GM19193 (cell line): ENCODE measurements around the gene RALB.
A peak's percentile ranks its signal among the peaks of the same experiment; 100 is the strongest.

Source experiments
- POLR2A ChIP-seq: IDR thresholded peaks from 4 replicates; pipeline ENCODE4 v1.6.1; 2011; ENCODE audit not compliant: insufficient read depth, insufficient read length; ENCODE audit errors: extremely low read depth

RALB gene

DNA sequence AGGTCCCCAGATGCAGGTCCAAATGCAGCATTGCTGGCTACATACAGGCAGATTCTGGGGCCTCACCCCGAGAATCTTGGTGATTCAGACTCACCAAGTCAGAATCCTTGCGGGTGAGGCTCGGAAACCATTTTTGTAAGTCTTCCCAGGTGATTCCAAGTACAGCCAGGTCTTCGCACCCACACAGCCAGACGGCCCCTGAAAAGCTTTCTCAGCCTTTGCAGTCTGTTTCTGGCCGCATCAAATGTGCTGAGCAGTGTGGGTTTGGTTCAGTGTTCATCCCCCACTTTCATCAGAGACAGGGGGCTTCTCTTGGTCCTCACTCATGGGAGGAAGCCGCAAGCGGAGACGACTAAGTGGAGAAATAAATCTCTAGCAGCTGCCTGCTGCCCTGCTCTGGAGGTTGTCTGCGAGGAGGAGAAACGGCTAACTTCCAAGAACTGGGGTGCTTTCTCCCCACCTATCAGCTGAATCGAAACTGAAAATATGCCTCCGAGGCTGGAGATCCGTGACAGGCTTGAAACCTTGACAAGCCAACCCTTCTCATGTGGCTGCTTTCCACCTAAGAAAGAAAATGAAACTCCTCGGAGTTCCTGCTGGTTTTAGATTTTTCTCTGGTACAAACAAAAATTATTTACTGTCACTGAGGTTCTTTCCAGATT is 20.5 kb upstream of the RALB start:
- peak; percentile 82 for TF ChIP-seq POLR2A

DNA sequence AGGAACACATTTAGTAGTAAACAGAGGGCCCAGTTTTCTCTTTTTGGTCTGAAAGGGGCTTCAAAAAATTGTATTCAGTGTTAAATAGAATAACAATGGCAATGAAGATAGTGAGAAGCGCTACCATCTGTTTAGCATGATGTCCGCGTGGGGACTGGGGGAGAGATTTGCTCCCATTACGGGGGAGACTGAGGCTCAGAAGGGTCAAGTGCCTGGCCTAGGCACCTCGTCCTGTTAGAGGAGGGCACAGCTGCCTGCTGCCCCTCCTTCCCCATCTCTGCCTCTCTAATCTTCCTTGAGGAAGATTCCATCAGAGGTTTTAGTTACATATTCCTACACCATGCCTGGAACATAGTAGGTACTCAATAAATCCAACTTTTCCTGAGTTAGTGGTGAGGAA is 19.4 kb upstream of the RALB start:
- TF ChIP-seq POLR2A = no peak

DNA sequence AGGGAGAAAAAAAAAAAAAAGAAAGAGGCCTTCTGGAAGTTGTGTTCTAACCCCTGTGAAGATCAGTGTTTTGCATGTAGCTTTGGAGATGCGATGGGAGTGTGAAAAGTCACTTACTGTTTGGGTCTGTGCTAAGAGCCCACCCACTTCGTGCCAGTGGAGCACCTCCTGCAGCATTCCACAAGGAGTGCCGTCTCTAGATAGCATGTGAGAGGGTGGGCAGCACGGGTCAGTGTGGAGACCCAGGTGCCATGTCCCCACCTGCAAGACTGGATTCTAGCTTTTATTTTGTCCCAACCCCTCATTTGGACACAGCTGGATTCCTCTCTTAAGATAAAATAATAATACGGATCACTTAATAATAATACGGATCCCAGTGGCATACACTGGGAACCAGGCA is 17.0 kb upstream of the RALB start:
- no peak for TF ChIP-seq POLR2A

DNA sequence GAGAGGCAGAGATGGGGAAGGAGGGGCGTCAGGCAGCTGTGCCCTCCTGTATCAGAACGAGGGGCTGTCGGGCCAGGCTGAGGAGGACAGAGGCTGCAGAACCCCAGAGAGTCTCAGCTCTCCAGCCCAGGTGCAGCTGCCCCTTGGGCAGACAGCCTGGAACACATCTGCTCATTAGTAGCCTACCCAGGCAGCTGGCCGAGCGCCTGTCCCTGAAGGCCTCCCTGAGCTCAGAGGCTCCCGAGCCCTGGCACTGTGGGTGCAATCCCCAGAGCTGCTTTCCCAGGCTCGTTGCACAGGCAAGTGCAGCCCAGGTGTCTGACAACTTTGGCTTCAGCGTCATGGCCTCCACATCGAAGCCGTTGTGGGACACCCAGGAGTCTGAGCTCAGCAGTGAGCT is 16.3 kb upstream of the RALB start:
- TF ChIP-seq POLR2A = no peak

DNA sequence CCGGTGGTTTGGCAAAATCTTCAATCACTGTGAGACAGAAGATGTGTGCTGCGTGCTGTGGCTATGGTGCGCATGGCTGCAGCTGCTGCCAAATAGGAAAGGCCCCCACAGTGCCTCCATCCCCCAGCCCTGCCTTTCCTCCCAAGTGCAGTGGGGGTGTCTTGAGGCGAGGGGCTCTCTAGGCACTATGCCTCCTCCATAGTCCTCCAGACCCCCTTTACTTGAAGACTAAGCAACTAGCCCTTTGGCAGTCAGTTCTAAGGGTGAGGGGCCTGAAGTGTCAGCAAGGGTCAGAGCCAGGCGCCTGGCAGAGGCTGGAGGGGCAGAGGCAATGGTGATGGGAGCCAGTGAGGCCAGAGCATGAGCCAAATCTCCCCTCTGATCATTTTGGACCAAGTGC is 15.9 kb upstream of the RALB start:
- TF ChIP-seq POLR2A = no peak

DNA sequence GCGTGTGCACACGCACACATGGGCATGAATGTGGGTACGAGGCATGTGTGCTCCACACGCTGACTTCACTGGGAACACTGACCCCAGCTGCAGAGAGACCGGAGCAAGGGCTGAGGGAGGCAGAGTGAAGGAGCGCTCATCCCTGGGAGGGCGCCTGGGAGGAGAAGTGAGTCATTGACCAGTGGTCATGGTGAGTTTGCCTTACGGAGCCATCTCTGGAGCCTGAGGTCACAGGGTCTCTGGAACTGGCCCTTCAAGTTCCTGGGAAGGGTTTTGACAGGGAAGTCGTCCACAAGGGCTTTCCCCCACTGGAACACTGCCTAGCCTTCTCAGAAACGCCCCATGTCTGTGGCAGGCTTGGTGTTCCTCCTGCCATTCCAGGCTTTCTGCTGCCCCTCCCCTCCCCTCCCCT is 15.2 kb upstream of the RALB start:
- TF ChIP-seq POLR2A = no peak

DNA sequence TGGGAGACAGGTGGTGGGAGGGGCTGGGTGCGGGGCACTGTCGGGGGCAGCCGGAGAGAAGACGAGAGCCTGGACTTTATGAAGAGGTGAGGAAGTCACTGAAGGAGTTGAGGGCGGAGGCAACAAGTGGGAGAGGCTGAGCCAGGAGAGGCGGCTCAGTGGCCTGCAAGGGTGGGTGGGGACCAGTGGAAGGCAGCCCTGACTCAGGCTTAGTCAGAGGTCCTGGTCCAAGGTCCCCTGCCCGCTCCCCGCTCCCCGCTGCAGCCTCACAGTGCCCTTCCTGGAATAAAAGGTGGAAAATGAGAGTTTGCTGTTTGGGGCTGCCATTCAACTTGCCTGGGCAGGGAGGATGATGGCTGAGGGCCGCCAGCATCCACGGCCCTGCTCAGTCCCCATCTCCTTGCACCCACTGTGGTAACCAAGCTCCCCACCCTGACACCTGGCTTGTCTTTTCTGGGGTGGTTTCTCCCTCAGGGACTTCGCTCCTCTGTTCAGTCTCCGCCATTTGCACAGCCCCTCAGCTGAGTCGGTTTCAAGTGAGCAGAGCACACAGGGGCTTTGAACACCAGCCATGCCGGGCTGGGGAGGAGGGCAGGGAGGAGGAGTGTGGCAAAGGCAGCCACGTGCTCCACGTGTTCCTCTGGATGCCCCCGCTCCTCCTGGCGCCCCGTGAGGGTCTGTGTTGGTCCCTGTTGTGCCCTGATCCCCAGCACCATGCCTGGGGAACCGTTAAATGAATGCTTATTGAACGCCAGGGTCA is 13.7 kb upstream of the RALB start:
- TF ChIP-seq POLR2A = no peak

DNA sequence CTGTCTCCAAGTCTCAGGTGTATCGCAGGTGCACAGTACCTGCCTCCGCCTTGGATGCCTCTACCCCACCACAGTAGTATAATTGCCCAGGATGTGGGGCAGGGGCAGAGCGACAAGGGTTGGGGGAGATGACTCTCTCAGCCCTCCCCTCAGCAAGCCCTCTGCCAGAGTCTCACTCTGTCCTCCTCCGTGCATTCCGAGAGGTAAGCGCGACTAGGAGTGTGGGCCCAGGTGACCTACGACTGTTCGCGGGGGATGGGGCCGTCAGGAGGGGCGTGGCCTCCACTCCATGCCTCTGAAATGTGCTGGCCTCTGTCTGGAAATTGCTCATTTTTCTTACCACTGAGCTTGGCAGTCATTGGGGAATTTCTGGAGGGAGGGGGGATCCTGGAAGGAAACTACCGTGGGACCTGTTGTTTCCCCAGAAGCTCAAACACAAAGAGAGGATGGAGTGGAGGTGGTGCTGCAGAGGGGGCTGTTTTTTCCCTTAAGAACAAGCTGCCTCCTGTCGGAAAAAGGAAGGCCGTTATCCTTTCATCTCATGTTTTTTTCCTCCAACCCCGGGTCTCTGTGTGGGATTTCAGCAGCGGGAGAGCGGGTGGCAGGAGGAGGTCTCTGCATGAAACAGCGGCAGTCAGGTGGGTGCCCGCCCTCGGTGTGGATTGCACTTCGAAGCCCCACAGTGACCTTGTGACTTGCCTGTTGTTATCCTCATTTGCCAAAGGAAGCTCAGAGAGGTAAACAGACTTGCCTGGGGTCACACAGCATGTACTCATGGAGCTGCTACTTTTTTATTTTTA is 13.0 kb upstream of the RALB start:
- no peak for TF ChIP-seq POLR2A

DNA sequence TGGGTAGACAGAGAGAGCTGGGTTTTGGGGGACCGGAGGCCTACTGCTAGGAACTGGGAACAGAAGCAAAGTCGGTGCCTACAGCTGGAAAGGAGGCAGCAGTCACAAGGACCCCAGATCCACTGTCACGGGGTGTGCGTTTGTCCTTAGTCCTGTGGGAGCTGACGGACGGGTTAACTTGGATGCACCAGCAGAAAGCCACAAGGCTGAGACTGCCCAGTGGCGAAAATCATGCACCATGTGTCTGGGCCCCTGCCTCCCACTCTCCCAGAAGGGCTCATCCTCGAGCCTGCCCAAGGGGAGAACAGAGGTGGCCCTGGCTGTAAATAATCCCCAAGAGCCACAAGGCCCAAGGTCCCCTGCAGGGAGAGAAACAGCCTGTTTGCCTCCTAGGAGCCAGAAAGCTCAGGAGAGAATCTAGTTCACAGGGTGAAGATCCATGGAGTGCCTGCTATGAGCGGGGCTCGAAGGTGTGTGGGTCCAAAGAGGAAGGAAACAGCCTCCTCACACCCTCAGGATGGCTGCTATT is 11.7 kb upstream of the RALB start:
- TF ChIP-seq POLR2A = no peak

DNA sequence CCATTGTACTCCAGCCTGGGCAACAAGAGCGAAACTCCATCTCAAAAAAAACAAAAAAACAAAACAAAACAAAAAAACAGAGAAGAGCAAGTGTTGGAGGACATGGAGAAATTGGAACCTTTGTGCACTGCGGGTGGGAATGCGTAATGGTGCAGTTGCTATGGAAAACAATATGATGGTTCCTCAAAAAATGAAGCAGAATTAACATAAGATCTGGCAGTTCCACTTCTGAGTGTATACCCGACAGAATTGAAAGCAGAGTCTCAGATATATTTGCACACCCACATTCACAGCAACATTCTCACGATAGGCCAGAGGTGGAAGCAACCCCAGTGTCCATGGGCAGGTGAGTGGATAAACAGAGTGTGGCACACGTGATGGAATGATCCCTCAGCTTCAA is 11.0 kb upstream of the RALB start:
- no peak for TF ChIP-seq POLR2A

DNA sequence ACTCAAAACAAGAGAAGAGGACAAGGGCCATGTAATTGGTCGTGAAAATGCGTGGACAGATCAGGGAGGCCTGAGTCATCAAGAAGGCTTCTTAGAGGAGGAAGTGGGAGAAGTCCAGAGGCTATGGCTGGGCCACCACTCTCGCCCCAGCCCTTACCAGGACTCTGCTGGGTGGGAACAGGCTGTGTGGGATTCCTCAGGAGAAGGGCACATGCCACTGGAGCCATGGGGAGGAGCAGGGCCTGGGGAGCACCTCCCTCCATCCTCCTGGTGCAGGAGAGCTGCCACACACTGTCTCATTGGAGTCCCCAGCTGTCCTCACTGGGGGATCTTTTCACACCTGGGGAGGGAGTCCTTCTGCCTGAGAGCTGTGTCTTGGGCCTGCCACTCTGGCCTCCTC is 9.4 kb upstream of the RALB start:
- TF ChIP-seq POLR2A = no peak

DNA sequence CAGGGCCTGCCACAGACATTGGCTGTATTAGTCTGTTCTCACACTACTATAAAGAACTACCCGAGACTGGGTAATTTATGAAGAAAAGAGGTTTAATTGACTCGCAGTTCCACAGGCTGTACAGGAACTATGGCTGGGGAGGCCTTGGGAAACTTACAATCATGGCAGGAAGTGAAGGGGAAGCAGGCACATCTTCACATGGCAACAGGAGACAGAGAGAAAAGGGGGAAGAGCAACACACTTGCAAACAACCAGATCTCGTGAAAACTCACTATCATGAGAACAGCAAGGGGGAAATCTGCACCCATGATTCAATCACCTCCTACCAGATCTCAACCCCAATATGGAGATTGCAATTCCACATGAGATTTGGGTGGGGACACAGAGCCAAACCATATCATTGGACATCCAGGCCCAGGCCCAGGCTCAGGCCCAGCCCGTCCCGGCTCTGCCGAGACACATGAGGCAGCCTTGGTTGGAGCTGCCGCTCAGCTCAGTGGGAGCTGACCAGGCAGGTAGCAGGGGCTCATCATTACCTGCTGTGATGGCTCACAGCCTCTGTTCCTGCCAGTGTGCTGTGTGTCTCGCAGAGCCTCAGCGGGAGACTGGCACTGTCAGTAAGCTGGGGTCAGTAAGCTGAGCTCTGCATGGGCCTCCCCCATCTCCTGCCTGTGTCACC is 8.6 kb upstream of the RALB start:
- no peak for TF ChIP-seq POLR2A

DNA sequence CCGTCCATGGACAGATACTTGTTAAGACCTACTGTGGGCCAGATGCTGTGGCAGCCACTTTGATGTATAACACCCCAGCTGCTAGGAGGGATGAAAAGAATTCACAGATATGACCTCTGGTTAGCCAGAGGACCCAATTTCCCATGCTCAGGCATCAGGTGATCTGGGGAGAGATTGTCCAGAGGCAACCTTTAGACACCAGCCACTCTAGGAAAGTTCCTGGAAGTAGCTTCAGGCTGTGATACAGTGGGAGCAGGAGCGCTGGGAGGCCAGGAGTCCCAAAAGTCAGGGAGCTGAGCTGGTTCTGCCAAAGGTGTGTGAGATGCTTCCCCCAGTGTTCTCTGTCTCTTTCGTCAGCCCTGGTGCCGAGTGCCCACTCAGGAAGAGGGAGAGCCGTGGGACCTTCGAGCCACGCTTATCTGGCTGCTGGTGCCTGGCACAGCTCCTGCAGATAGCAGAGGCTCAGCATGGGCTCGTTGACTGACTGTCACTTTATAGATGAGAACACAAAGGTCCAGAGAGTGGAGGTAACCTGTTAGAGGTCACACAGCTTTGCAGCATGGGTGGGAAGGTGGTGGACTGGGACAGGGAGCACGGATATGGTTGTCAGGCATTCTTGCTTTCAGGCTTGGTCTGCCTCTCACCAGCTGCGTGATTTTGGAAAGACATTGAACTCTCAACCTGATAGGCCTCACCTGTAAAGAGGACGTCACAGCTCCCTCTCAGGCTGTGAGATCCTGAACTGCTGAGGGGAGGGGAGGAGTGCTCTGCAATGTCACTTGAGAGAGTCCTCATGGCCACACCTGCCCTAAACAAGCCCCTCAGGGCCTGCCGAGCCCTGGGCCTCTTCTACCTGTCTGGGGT is 7.8 kb upstream of the RALB start:
- no peak for TF ChIP-seq POLR2A
